ENCODE results near the gene LRRC7. TPM values are rescaled to one million over a fixed set of nuclear protein-coding genes. Genes with fewer than 3 reads are reported as not detected.

The LRRC7 gene
- total and polyA plus RNA-seq, 12 donors: under 0.01 to 3.4 (median 0.32) TPM; not detected in 3

DNA sequence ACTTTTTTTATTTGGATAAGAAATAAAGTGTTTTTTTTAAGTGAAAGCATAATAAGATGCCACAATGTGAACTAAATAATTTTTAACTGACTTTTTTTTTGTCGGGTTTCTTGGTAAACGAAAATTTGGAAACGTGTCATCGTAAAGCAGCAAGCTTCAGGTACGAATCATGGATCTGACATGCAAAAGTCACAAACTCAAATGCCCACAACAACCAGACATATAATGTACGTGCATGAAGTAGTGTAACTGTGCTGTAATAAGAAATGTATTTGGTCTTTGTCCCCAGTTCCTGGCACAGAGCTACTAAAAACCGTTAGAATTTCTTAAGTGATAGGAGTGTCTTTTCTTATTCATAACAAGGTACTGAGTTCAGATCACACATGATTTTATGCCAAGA, 44.3 kb upstream of the LRRC7 start:
- Histone ChIP-seq H3K27ac (no peak overlapping the region), H3K27me3 (no peaks in the 10 kb centered on the region), H3K4me3 (no peak overlapping the region), H3K4me1 (replicated peaks in 1 of 2) (no peaks in the 10 kb centered on the region), H3K9me3 (replicated peaks in 1 of 3) (no peaks in the 10 kb centered on the region), H3K36me3 (replicated peaks in 1 of 2) (no peaks in the 10 kb centered on the region)
- TF ChIP-seq, protein P1, sequence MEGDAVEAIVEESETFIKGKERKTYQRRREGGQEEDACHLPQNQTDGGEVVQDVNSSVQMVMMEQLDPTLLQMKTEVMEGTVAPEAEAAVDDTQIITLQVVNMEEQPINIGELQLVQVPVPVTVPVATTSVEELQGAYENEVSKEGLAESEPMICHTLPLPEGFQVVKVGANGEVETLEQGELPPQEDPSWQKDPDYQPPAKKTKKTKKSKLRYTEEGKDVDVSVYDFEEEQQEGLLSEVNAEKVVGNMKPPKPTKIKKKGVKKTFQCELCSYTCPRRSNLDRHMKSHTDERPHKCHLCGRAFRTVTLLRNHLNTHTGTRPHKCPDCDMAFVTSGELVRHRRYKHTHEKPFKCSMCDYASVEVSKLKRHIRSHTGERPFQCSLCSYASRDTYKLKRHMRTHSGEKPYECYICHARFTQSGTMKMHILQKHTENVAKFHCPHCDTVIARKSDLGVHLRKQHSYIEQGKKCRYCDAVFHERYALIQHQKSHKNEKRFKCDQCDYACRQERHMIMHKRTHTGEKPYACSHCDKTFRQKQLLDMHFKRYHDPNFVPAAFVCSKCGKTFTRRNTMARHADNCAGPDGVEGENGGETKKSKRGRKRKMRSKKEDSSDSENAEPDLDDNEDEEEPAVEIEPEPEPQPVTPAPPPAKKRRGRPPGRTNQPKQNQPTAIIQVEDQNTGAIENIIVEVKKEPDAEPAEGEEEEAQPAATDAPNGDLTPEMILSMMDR (IDR thresholded peaks at IDR 0.05): no peak
- no peak for TF ChIP-seq POLR2A (IDR thresholded peaks at IDR 0.05)
- 60 to 75% (median 68%) methylated on average over 7 of the region's 7 CpGs for WGBS, 4 donors
- intact Hi-C loops (cut with DNase I): no loop called here
- no peak for DNase-seq

DNA sequence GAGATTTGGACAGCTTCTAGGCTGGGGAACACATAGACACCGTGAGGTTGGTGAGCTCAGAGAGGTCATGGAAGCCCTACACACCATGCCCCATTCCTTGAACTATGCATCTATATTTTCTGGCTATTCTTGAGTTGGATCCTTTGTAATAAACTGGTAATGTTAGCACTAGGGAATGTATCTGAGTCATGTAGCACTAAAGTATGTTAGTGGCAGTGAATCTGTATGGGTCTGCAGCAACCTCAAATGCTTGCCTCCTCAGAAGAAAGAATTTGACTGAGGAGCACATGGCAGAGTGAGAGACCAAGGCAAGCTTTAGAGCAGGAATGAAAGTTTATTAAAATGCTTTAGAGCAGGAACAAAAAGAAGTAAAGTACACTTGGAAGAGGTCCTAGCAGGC, 43.7 kb upstream of the LRRC7 start:
- intact Hi-C loops (cut with DNase I): no loop called here
- no peaks in the 10 kb centered on the region for H3K9me3 ChIP-seq (replicated peaks in 1 of 3)
- WGBS, 4 donors: 62 to 75% (median 71%) methylated on average over 1 of the region's 1 CpG
- TF ChIP-seq, protein P1 (IDR thresholded peaks at IDR 0.05): no peak
- TF ChIP-seq POLR2A (IDR thresholded peaks at IDR 0.05): no peak
- no peaks in the 10 kb centered on the region for H3K4me1 ChIP-seq (replicated peaks in 1 of 2)
- no peak overlapping the region for H3K27ac ChIP-seq
- no peak for DNase-seq
- H3K4me3 ChIP-seq: no peak overlapping the region
- H3K27me3 ChIP-seq: no peaks in the 10 kb centered on the region
- H3K36me3 ChIP-seq (replicated peaks in 1 of 2): no peaks in the 10 kb centered on the region

DNA sequence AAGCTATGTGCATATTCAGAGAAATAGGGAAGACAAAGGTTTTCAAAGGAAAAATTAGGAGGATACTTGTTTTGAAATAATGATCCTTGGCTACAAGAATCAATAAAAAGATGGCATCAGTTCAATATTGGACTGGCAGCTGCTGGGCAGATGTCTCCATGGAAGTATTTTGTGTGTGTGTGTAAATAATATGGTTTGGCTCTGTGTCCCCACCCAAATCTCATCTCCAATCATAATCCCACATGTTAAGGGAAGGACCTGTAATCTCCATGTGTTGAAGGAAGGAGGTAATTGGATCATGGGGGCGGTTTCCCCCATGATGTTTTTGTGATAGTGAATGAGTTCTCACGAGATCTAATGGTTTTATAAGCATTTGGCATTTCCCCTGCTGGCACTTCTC, 40.4 kb upstream of the LRRC7 start:
- Histone ChIP-seq H3K36me3 (replicated peaks in 1 of 2) (no peaks in the 10 kb centered on the region), H3K9me3 (replicated peaks in 1 of 3) (no peaks in the 10 kb centered on the region), H3K4me1 (replicated peaks in 1 of 2) (no peaks in the 10 kb centered on the region), H3K27me3 (no peaks in the 10 kb centered on the region), H3K4me3 (no peak overlapping the region), H3K27ac (no peak overlapping the region)
- no peak for DNase-seq
- TF ChIP-seq, protein P1 (IDR thresholded peaks at IDR 0.05): no peak
- no peak for TF ChIP-seq POLR2A (IDR thresholded peaks at IDR 0.05)
- 45 to 75% (median 64%) methylated on average over 2 of the region's 2 CpGs for WGBS, 4 donors
- intact Hi-C loops (cut with DNase I): no loop called here

DNA sequence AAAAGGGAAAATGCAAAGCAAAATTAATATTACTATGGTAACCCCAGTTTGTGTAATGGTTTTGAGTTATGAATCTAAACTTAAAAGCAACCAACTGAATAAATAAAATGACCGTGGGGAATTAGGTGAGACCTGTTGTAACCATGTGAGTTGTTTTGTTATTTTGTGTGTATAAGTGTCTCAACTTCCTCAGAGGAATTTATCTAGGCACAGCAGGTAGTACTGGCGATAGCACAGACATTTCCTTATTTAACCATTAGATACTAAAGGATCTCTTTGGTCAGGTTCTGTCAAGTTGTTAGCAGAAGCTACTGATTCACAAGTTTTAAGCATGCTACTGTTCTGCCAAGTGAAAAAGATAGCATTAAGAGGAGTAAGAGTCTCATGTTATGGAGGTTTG, 39.3 kb upstream of the LRRC7 start:
- no peaks in the 10 kb centered on the region for H3K4me1 ChIP-seq (replicated peaks in 1 of 2)
- no peak overlapping the region for H3K27ac ChIP-seq
- intact Hi-C loops (cut with DNase I): no loop called here
- H3K27me3 ChIP-seq: no peaks in the 10 kb centered on the region
- TF ChIP-seq, protein P1 (IDR thresholded peaks at IDR 0.05): no peak
- no peak for TF ChIP-seq POLR2A (IDR thresholded peaks at IDR 0.05)
- DNase-seq: no peak
- no peaks in the 10 kb centered on the region for H3K9me3 ChIP-seq (replicated peaks in 1 of 3)
- no peak overlapping the region for H3K4me3 ChIP-seq
- H3K36me3 ChIP-seq (replicated peaks in 1 of 2): no peaks in the 10 kb centered on the region
- 61 to 78% (median 70%) methylated on average over 2 of the region's 2 CpGs for WGBS, 4 donors
